Measurements from ENCODE around the gene DIPK1C.

Gene DIPK1C

DNA sequence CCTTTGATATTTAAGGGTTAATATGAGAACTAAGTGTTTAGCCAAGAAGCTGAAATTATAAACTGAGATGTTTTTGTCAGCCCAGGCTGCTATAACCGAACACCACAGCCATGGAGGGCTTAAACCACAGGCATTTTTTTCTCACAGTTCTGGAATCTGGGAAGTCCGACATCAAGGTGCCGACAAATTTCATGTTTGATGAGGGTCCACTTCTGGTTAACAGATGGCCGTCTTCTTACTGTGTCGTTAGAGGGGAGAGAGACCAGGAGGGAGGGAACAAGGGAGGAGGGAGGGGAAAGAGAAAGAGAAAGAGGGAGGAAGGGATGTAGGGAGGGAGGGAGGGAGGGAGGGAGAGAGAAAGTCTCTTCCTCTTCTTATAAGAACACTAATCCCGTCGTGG is 32.6 kb upstream of the DIPK1C start:
- H3K9me3 ChIP-seq (ENCODE audit: insufficient read depth, low read length), result no peaks in the 10 kb centered on the region
- no peaks in the 10 kb centered on the region for H3K9me2 ChIP-seq (replicated peaks; ENCODE audit: insufficient read depth, low read length)
- no peak overlapping the region for H3K4me2 ChIP-seq (ENCODE audit: low read depth, low read length, poor library complexity, severe bottlenecking)
- H4K20me1 ChIP-seq (ENCODE audit: low read depth, low read length), result no peaks in the 10 kb centered on the region
- peaks cover 5% of the 10 kb centered on the region; the same call in 1 of the 2 replicates for H3F3A ChIP-seq (ENCODE audit: insufficient read depth)
- no peaks in the 10 kb centered on the region for H3K36me3 ChIP-seq (ENCODE audit: low read length)
- H3K4me3 ChIP-seq (ENCODE audit: insufficient read depth, low read length, poor library complexity, severe bottlenecking), result no peak overlapping the region
- no peak overlapping the region for H3K9ac ChIP-seq (ENCODE audit: low read length)
- H3K27ac ChIP-seq (ENCODE audit: low read depth, low read length), result no peak overlapping the region
- no peaks in the 10 kb centered on the region for H3K27me3 ChIP-seq (ENCODE audit: low read length)
- H3K79me2 ChIP-seq (ENCODE audit: insufficient read depth, low read length), result no peaks in the 10 kb centered on the region
- no peak overlapping the region for H2AFZ ChIP-seq (ENCODE audit: low read depth, low read length, severe bottlenecking)
- TF ChIP-seq, protein P1, sequence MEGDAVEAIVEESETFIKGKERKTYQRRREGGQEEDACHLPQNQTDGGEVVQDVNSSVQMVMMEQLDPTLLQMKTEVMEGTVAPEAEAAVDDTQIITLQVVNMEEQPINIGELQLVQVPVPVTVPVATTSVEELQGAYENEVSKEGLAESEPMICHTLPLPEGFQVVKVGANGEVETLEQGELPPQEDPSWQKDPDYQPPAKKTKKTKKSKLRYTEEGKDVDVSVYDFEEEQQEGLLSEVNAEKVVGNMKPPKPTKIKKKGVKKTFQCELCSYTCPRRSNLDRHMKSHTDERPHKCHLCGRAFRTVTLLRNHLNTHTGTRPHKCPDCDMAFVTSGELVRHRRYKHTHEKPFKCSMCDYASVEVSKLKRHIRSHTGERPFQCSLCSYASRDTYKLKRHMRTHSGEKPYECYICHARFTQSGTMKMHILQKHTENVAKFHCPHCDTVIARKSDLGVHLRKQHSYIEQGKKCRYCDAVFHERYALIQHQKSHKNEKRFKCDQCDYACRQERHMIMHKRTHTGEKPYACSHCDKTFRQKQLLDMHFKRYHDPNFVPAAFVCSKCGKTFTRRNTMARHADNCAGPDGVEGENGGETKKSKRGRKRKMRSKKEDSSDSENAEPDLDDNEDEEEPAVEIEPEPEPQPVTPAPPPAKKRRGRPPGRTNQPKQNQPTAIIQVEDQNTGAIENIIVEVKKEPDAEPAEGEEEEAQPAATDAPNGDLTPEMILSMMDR (IDR thresholded peaks at IDR 0.05; ENCODE audit: insufficient read depth, low read length, poor library complexity, severe bottlenecking), result no peak
- TF ChIP-seq EZH2phosphoT487 (conservative IDR thresholded peaks at IDR 0.05; ENCODE audit: low read length), result no peak

DNA sequence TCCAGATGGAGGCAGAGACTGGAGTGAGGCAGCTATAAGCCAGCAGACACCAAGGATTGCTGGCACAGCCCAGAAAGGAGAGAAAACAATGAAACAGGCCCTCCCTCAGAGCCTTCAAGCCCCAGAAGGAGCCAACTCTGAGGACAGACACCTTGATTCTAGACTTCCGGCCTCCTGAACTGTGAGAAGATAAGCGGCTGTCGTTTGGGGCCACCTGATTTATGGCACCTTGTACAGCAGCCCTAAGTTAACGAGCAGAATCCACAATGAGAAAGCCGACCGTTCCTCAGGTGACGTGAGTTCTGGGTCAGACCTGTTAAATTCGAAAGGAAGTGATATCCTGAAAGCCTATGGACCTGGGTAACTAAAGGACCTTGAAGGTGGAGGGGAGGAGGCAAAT is 31.8 kb upstream of the DIPK1C start:
- Histone ChIP-seq H3K9ac (ENCODE audit: low read length) (no peak overlapping the region), H4K20me1 (ENCODE audit: low read depth, low read length) (no peaks in the 10 kb centered on the region), H3K36me3 (ENCODE audit: low read length) (no peaks in the 10 kb centered on the region), H3K27me3 (ENCODE audit: low read length) (no peaks in the 10 kb centered on the region), H2AFZ (ENCODE audit: low read depth, low read length, severe bottlenecking) (no peak overlapping the region), H3K79me2 (ENCODE audit: insufficient read depth, low read length) (no peaks in the 10 kb centered on the region), H3K4me3 (ENCODE audit: insufficient read depth, low read length, poor library complexity, severe bottlenecking) (no peak overlapping the region), H3K4me2 (ENCODE audit: low read depth, low read length, poor library complexity, severe bottlenecking) (no peak overlapping the region), H3K9me3 (ENCODE audit: insufficient read depth, low read length) (no peaks in the 10 kb centered on the region), H3F3A (ENCODE audit: insufficient read depth) (no peaks in the 10 kb centered on the region), H3K27ac (ENCODE audit: low read depth, low read length) (no peak overlapping the region), H3K9me2 (replicated peaks; ENCODE audit: insufficient read depth, low read length) (no peaks in the 10 kb centered on the region)
- TF ChIP-seq, protein P1 (IDR thresholded peaks at IDR 0.05; ENCODE audit: insufficient read depth, low read length, poor library complexity, severe bottlenecking), result no peak

DNA sequence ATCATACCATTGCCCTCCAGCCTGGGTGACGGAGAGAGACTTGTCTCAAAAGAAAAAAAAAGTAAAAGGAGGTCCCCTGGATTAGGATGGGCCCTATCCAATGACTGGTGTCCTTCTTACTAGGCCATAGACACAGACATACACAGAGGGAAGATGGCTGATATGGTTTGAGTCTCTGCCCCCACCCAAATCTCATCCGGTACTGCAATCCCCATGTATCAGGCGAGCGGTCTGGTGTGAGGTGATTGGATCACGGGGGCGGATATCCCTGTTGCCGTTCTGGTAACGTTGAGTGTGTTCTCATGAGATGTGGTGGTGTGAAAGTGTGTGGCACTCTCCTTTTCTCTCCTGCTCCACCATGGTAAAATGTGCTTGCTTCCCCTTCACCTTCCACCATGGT is 31.2 kb upstream of the DIPK1C start:
- Histone ChIP-seq H3K27ac (ENCODE audit: low read depth, low read length) (no peak overlapping the region), H3K4me3 (ENCODE audit: insufficient read depth, low read length, poor library complexity, severe bottlenecking) (no peak overlapping the region), H3K27me3 (ENCODE audit: low read length) (no peaks in the 10 kb centered on the region), H3K9me3 (ENCODE audit: insufficient read depth, low read length) (no peaks in the 10 kb centered on the region), H3K36me3 (ENCODE audit: low read length) (no peaks in the 10 kb centered on the region), H3F3A (ENCODE audit: insufficient read depth) (no peaks in the 10 kb centered on the region), H3K79me2 (ENCODE audit: insufficient read depth, low read length) (no peaks in the 10 kb centered on the region), H4K20me1 (ENCODE audit: low read depth, low read length) (no peaks in the 10 kb centered on the region), H3K9me2 (replicated peaks; ENCODE audit: insufficient read depth, low read length) (no peaks in the 10 kb centered on the region), H3K9ac (ENCODE audit: low read length) (no peak overlapping the region), H2AFZ (ENCODE audit: low read depth, low read length, severe bottlenecking) (no peak overlapping the region), H3K4me2 (ENCODE audit: low read depth, low read length, poor library complexity, severe bottlenecking) (no peak overlapping the region)
- TF ChIP-seq, protein P1 (IDR thresholded peaks at IDR 0.05; ENCODE audit: insufficient read depth, low read length, poor library complexity, severe bottlenecking), result no peak
- TF ChIP-seq EZH2phosphoT487 (conservative IDR thresholded peaks at IDR 0.05; ENCODE audit: low read length), result no peak

Data from SU-DHL-6 (cell line).